ENCODE measurements around the gene BUB1.

GRCh38 chr2:110725859-110726258 lies 48.0 kb upstream of the BUB1 start:
- TF ChIP-seq CTCF (conservative IDR thresholded peaks at IDR 0.05; ENCODE audit: low read length) (no peak), EZH2phosphoT487 (IDR thresholded peaks at IDR 0.05; ENCODE audit: borderline replicate concordance, low read depth, low read length) (no peak)
